GM19025 (cell line): ENCODE results near the gene NHSL1.

Source experiments
- ATAC-seq: cut with Tn5 transposase; IDR thresholded peaks from one replicate; pipeline ENCODE4 v1.9.1; 2021; ENCODE audit warnings: mild to moderate bottlenecking, low read depth, moderate library complexity; ENCODE audit not compliant: unreplicated experiment

Gene NHSL1

DNA sequence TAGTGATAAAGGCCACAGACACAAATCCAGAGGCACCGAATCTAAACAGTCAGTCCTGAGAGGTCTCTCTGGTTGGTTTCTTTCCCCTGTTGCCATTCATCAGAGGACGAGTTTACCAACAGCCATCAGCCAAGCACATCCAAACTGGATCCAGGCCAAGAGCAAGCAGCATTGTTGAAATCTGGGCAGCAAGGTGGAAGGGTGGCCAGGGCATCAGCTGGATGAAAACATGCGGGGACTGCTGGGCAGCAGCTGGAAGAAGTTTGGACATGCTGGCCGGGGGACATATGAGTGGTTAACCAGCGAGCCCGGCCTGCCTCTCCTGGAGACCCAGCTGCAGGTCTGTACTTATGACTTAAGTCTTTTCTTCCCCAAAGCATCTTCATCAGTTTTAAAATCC, 121.5 kb downstream of the NHSL1 start, which contains the start of gene SMIM28:
Gene SMIM28, plus strand, starts transcription at position 62 of the 400 bp plus-strand sequence. Its CDS starts 168 bp downstream, at position 230.
- no peak for ATAC-seq

DNA sequence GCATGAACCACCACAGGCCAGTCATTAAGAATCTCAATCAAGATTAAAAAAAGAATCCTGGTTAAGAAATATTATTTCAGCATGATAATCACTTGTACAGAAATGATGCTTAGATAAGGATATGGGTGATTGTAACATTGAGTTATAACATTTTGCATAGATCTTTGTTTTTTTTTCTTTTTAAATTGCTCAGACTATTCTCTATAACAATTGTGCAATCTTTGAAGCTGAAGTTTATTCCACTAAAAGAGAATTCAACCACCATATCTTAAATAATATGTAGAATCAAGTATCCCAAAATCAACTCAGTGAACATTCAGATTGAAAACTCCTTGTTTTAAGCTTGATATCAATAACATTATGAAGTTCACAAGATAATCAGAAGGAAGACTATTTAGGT, 122.3 kb downstream of the NHSL1 start:
- no peak for ATAC-seq

DNA sequence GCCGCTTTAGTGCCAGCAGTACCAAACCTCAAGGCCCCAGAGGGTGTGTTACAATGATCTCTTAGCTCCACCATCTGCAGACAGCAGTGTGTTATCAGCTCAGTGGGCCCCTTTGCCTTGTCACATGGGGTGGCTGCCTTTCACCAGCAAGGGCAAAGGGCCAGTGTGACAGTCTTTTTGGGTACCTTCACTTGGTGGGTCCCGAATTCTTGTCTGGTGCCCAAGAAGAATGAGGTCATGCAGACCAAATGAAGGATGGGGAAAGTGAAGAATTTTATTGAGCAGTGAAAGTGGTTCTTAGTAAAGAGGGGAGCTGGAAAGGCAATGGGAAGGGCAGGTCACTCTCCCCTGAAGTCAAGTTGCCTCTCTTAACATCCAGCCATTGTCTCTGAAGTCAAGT, 124.5 kb downstream of the NHSL1 start:
- no peak for ATAC-seq

DNA sequence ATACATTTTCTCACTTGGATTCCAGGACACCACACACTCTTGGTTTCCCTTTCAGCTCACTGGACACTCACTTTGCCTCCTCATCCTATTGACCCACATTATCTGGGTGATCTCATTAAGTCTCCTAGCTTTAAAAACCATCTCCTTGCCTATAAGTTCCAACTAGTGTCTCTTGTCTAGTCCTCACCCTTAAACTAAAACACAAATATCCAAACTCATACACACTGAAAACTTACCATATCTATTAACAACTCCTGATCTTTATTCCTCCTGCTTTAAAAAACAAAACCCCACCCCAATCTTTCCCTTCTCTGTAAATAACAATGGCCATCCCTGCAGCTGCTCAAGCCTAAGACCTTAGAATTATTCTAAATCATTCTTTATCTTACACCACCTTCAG, 125.1 kb downstream of the NHSL1 start:
- no peak for ATAC-seq

DNA sequence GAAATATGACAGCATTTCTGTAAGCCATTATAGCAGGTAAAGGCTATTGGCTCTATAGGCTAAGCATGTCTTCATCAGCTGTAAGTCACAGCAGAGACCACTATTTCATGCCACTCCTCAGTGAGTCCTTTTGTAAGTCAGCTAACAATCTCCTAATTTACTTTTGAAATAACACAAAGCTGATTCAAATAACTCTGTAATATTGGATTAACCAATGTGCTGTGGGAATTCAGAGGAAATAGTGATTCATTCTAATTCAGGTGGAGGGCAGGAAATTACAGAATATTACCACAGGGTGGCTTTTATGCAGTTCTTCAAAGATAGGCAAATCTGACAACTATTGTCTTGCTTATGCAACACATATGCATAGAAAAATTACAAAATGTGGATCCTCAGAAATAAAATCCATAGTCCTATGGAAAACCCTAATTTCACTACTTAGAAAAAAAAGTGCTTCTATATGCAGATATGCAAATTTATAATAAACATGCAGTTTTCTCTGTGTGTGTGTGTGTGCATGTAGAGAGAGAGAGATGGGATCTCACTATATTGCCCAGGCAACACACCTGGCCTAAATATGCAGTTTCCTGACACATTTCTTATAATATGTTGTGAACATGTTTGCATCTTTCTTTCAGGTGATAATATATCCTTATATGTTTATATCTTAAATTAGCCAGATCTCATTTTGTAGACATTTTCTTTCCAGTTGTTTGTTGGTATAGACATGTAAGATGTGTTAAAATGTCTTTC, 126.4 kb downstream of the NHSL1 start:
- ATAC-seq: no peak
